ENCODE results near the gene NACAD. TPM values are rescaled to one million over a fixed set of nuclear protein-coding genes. Genes with fewer than 3 reads are reported as not detected.

The NACAD gene
- total RNA-seq, 2 donors from 2014 or later, result 5.9 to 9.0 TPM

DNA sequence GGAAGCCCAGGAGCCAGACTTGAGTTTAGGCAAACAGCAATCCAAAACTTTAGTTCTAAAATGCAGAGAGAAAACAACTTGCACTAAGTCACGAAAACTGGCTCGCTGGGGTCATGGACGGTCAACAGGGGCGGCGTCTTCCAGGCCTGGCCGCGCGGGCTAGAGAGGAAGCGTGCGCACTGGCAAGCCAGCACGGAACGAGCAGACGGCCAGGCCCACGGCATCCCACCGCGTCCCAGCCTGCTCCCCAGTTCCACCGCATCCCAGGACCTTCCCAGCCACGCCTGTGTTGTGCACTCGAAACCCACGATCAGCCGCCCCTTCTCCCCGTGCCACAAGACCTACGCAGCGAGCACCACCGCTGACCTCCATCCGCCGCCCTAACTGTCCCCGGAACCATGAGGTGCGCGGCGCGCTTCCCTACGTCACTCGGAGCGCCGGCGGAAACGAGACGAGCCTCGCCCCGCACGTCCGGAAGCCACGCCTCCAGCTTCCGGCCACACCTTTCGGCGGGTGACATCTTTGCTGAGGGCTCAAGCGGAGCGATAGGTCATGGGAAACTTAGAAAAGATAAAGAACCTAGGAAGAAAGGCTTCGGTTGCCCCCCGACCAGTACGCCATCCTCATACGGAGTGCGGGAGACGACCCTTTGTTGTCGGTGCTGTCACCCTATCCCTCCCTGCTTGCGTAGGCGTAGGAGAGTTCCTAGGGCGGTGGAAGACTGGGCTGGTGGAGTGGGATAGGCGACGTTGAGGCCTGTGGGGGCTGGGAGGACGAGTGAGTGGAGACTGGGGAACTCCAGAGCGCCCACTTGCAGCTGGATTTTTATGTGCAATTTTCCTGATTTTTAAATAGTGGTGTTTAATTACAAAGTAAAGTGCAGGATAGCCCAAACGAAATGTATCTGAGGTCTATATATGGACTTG lies 22.8 kb upstream of the NACAD start, which contains the start of gene TBRG4:
Gene TBRG4 (minus strand): TSS at position 400 of the 926 bp plus-strand sequence. CDS start 2,460 bp downstream, outside the sequence.
- DNase-seq (ENCODE audit: low spot score), result peak; percentile 95
- peak within 1 kb of the TSS; percentile 91 to 94 for H3K27ac ChIP-seq
- peak within 1 kb of the TSS; percentile 68 to 86 for H3K4me3 ChIP-seq
- TF ChIP-seq, protein P1, sequence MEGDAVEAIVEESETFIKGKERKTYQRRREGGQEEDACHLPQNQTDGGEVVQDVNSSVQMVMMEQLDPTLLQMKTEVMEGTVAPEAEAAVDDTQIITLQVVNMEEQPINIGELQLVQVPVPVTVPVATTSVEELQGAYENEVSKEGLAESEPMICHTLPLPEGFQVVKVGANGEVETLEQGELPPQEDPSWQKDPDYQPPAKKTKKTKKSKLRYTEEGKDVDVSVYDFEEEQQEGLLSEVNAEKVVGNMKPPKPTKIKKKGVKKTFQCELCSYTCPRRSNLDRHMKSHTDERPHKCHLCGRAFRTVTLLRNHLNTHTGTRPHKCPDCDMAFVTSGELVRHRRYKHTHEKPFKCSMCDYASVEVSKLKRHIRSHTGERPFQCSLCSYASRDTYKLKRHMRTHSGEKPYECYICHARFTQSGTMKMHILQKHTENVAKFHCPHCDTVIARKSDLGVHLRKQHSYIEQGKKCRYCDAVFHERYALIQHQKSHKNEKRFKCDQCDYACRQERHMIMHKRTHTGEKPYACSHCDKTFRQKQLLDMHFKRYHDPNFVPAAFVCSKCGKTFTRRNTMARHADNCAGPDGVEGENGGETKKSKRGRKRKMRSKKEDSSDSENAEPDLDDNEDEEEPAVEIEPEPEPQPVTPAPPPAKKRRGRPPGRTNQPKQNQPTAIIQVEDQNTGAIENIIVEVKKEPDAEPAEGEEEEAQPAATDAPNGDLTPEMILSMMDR (IDR thresholded peaks at IDR 0.05), result peak in 1 of 2 donors; percentile 63
- peaks cover 0 to 48% of the 10 kb centered on the region in 2 donors for H3K4me1 ChIP-seq
- no peaks in the 10 kb centered on the region for H3K9me3 ChIP-seq
- H3K27me3 ChIP-seq, result no peaks in the 10 kb centered on the region
- peaks cover 27% of the 10 kb centered on the region for H3K36me3 ChIP-seq

DNA sequence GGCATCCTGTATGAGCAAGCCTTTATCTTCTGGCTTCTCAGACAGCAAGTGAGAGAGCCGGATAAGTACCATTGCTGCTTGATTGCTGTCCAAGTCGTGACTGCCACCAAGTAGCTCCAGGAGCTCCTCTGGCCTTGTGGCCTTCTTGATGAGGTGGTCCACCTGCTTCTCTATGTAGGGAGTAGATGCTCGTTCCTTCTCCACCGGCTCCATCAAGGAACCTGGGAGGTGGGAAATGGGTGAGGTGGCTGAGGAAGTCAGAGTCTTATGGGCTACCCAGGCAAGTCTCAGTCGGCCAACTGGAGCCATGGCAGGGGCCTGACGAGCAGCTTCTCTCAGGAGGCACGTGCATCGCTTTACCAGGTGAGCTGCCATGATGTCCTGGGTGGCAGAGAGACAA lies 20.1 kb upstream of the NACAD start:
- H3K4me3 ChIP-seq, result no peak overlapping the region
- no peak for DNase-seq (ENCODE audit: low spot score)
- H3K4me1 ChIP-seq, result peaks cover 0 to 48% of the 10 kb centered on the region in 2 donors

GRCh38 chr7:45107356-45107755 lies 18.6 kb upstream of the NACAD start:
- DNase-seq (ENCODE audit: low spot score), result no peak
- Histone ChIP-seq H3K9me3 (no peaks in the 10 kb centered on the region), H3K27me3 (no peaks in the 10 kb centered on the region), H3K4me1 (peaks cover 0 to 44% of the 10 kb centered on the region in 2 donors), H3K36me3 (peaks cover 69% of the 10 kb centered on the region), H3K4me3 (no peak overlapping the region), H3K27ac (no peak overlapping the region)
- TF ChIP-seq, protein P1 (IDR thresholded peaks at IDR 0.05), result no peak

More for the DNA sequence above, 20.1 kb upstream of the NACAD start:
- no peak overlapping the region for H3K27ac ChIP-seq
- TF ChIP-seq, protein P1 (IDR thresholded peaks at IDR 0.05), result no peak
- no peaks in the 10 kb centered on the region for H3K9me3 ChIP-seq
- no peaks in the 10 kb centered on the region for H3K27me3 ChIP-seq
- H3K36me3 ChIP-seq, result peaks cover 54% of the 10 kb centered on the region

GRCh38 chr7:45106820-45107219 lies 18.1 kb upstream of the NACAD start:
- H3K4me1 ChIP-seq, result peaks cover 0 to 40% of the 10 kb centered on the region in 2 donors
- H3K9me3 ChIP-seq, result no peaks in the 10 kb centered on the region
- no peaks in the 10 kb centered on the region for H3K27me3 ChIP-seq
- no peak overlapping the region for H3K4me3 ChIP-seq
- no peak for DNase-seq (ENCODE audit: low spot score)
- H3K36me3 ChIP-seq, result peaks cover 75% of the 10 kb centered on the region
- TF ChIP-seq, protein P1 (IDR thresholded peaks at IDR 0.05), result no peak
- H3K27ac ChIP-seq, result no peak overlapping the region

DNA sequence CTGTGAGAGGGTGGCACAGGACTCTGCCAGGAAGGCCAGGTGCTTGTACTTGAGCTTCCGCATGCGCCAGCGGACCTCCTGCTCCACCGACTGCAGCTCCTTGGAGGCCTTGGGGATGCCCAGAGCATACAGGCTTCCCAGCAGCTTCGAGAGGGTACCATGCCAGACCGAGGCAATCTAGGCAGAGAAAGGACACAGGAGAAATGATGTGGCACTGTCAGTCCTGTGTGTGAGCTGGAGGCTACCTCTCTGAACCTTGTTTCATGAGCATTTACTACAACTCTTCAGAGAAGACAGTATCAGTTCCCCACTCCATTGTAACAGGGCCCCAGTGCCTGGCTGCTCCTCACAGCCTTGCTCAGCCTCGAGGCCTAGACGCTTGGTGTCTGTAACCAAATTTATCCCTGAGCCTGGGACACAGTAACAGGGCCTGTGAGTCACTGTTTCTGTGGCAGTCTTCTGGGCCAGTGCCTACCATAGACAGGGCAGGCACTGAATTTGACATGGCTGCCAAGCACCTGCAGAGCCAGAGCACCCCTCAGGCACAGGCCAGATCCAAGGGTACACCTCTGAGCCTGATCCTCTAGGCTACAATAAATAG lies 16.9 kb upstream of the NACAD start:
- peaks cover 0 to 35% of the 10 kb centered on the region in 2 donors for H3K4me1 ChIP-seq
- no peak for DNase-seq (ENCODE audit: low spot score)
- H3K4me3 ChIP-seq, result no peak overlapping the region
- peaks cover 86% of the 10 kb centered on the region for H3K36me3 ChIP-seq
- no peaks in the 10 kb centered on the region for H3K9me3 ChIP-seq
- no peaks in the 10 kb centered on the region for H3K27me3 ChIP-seq
- no peak overlapping the region for H3K27ac ChIP-seq
- TF ChIP-seq, protein P1 (IDR thresholded peaks at IDR 0.05), result no peak

Data from right atrium auricular region (tissue), 2 donors.